NCI-H2227 treated with DMSO at 0.1 percent for 48 hours (cell line): ENCODE data around the gene ZBED4.

Experiments
- DNase-seq: peaks from one replicate; lab custom pipeline; 2025; lab: John Stamatoyannopoulos, UW

Gene ZBED4

GRCh38 chr22:49937758-49938564, 84.3 kb downstream of the ZBED4 start:
- DNase-seq: no peak

GRCh38 chr22:49938565-49939136, 85.0 kb downstream of the ZBED4 start:
- DNase-seq: no peak
